Glutamatergic neuron (in vitro differentiated cells): Measurements from ENCODE around the gene CTCFL. TPM values are rescaled to one million over a fixed set of nuclear protein-coding genes. Genes with fewer than 3 reads are reported as not detected.

ENCODE experiments used
- DNase-seq: peaks from one replicate; pipeline ENCODE4 v3.0.0; 2022
- H3K27ac Mint-ChIP-seq: one replicate; pipeline ENCODE4 v1.8.0; 2020; ENCODE audit warnings: mild to moderate bottlenecking, mixed read lengths, inconsistent platforms; ENCODE audit not compliant: unreplicated experiment
- H3K27me3 Mint-ChIP-seq: one replicate; pipeline ENCODE4 v1.8.0; 2020; ENCODE audit warnings: mild to moderate bottlenecking, moderate library complexity, mixed read lengths, inconsistent platforms; ENCODE audit not compliant: unreplicated experiment
- H3K36me3 Mint-ChIP-seq: one replicate; pipeline ENCODE4 v1.8.0; 2020; ENCODE audit warnings: mild to moderate bottlenecking, mixed read lengths, inconsistent platforms; ENCODE audit not compliant: unreplicated experiment
- H3K4me1 Mint-ChIP-seq: one replicate; pipeline ENCODE4 v1.8.0; 2020; ENCODE audit warnings: mild to moderate bottlenecking, low read depth, mixed read lengths, inconsistent platforms; ENCODE audit not compliant: unreplicated experiment
- H3K4me3 Mint-ChIP-seq: one replicate; pipeline ENCODE4 v1.8.0; 2020; ENCODE audit warnings: mild to moderate bottlenecking, mixed read lengths, inconsistent platforms; ENCODE audit not compliant: unreplicated experiment
- H3K9me3 Mint-ChIP-seq: one replicate; pipeline ENCODE4 v1.8.0; 2020; ENCODE audit warnings: mild to moderate bottlenecking, moderate library complexity, mixed read lengths, inconsistent platforms; ENCODE audit not compliant: unreplicated experiment
- total RNA-seq: library from RNA; stranded (reverse); fragmentation: NEBNext Ultra II Directional; extraction: Animal tissue kit (Norgen Biotek cat#: 25700); gene quantifications from one replicate; pipeline ENCODE4 v1.2.1, GENCODE V29; 2021; ENCODE audit not compliant: unreplicated experiment
- TF ChIP-seq, protein P1 (sequence below): fragments of 200-600 bp; sonication (generic); IDR thresholded peaks from one replicate; pipeline ENCODE4 v1.5.0; 2021; ENCODE audit not compliant: partially characterized antibody, unreplicated experiment

CTCFL gene
- total RNA-seq, 1 donor from 2014 or later: not detected

DNA sequence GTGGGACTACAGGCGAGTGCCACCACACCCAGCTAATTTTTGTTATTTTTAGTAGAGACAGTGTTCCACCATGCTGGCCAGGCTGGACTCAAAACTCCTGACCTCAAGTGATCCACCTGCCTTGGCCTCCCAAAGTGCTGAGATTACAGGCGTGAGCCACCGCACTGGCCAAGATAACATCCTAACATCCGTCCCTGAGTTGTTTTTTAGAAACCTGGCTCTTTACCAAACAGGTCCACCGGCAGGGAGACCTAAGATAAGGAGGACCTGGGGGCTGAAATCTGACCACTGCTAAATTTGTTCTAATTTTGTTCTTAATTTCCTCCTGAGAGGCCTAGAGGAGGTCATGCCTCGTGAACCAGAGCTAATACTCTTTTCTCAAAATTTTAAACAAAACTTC, 20.5 kb downstream of the CTCFL start:
- Mint-ChIP-seq H3K9me3 (peaks cover 3% of the 10 kb centered on the region), H3K4me3 (no peak overlapping the region), H3K4me1 (no peaks in the 10 kb centered on the region), H3K27me3 (no peaks in the 10 kb centered on the region), H3K27ac (no peak overlapping the region), H3K36me3 (no peaks in the 10 kb centered on the region)
- TF ChIP-seq, protein P1, sequence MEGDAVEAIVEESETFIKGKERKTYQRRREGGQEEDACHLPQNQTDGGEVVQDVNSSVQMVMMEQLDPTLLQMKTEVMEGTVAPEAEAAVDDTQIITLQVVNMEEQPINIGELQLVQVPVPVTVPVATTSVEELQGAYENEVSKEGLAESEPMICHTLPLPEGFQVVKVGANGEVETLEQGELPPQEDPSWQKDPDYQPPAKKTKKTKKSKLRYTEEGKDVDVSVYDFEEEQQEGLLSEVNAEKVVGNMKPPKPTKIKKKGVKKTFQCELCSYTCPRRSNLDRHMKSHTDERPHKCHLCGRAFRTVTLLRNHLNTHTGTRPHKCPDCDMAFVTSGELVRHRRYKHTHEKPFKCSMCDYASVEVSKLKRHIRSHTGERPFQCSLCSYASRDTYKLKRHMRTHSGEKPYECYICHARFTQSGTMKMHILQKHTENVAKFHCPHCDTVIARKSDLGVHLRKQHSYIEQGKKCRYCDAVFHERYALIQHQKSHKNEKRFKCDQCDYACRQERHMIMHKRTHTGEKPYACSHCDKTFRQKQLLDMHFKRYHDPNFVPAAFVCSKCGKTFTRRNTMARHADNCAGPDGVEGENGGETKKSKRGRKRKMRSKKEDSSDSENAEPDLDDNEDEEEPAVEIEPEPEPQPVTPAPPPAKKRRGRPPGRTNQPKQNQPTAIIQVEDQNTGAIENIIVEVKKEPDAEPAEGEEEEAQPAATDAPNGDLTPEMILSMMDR: no peak
- DNase-seq: no peak

DNA sequence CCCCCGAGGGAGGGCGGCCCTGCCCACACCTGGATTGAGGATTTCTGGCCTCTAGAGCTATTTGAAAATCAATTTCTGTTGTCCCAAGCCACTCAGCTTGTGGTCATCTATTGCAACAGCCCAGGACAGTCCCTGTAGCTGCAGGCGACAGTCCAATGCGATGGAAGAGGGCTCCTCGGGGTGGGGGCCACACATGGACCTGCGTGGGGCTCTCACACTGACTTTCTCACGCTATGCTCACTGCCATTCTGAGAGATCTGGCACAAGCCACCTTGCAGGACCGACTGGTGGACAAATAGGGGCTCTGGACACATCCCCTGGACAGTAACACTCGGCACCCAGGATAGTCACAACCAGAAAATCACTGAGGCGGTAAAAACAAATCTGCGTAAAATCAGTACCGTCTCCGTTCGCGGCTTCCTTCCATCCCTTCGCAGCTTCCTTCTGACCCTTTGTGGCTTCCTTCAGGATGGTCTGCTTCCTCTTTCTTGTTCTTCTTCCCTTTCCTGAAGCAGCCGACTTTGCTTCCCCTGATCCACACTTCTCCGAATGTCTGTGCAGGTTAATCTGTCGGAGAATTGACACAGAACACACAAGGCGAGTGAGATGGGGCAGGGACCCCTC, 21.8 kb downstream of the CTCFL start:
- Mint-ChIP-seq H3K27me3 (no peaks in the 10 kb centered on the region), H3K9me3 (peaks cover 3% of the 10 kb centered on the region), H3K4me3 (no peak overlapping the region), H3K36me3 (no peaks in the 10 kb centered on the region), H3K4me1 (peaks cover 3% of the 10 kb centered on the region), H3K27ac (no peak overlapping the region)
- no peak for DNase-seq
- TF ChIP-seq, protein P1: no peak

DNA sequence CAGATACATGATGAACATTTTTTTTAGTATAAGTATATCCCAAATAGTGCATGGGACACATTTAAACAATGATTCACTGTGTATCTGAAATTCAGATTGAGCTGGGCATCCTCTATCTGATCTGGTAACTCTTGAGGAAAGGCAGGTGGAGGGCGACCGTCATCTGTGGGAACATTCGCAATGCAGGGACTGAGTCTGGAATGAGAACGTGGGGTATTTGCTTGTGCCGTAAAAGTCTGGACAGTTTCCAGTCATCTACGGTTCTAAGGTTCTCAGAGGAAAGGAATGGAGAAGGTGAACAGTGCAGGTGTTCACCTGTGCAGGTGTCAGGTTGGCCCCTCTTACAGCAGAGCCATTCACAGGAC, 22.6 kb downstream of the CTCFL start:
- H3K36me3 Mint-ChIP-seq: no peaks in the 10 kb centered on the region
- DNase-seq: no peak
- H3K9me3 Mint-ChIP-seq: peaks cover 3% of the 10 kb centered on the region
- peaks cover 3% of the 10 kb centered on the region for H3K4me1 Mint-ChIP-seq
- H3K27me3 Mint-ChIP-seq: no peaks in the 10 kb centered on the region
- no peak overlapping the region for H3K4me3 Mint-ChIP-seq
- TF ChIP-seq, protein P1: no peak
- H3K27ac Mint-ChIP-seq: no peak overlapping the region

DNA sequence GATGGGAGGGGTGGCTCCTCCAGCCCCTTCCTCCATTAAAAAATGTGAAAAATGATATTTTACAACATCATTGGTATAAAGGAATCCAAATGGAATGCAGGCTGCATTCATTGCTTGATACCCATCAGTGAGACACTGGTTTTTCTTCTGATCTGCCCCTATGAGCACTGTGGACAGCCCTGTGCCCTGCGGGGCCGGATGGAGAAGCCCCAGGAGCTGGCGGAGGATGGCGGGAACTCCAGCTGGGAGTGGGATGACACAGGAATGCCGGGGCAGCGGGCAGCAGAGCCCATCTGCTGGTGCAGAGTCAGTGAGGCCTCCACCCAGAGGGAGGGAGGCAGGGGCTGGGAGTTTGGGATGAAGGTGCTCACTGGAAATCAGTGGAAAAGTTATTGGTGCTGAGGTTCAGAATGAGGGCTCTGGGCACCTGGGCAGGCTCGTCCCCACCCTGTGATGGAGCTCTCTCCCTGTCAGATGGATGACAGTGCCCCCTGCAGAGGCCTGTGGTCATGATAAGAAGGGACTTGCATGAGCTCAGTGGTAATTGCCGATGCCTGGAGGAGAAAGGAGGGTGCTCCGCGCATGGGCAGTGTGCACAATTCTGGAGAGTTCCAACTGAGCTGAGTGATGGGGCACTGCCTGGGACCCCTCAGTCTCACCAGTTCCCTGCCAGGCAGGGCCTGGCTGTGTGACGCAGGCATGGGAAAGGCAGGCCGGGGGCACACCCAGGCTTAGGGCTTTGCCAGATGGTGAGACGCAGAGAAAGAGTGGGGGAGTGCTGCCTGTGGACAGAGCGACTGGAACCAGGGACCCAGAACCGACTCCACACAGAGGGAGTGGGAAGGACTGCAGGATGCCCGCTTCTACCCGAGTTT, 23.2 kb downstream of the CTCFL start:
- H3K4me3 Mint-ChIP-seq: no peak overlapping the region
- H3K27ac Mint-ChIP-seq: no peak overlapping the region
- no peaks in the 10 kb centered on the region for H3K27me3 Mint-ChIP-seq
- peaks cover 3% of the 10 kb centered on the region for H3K9me3 Mint-ChIP-seq
- no peaks in the 10 kb centered on the region for H3K36me3 Mint-ChIP-seq
- no peak for DNase-seq
- TF ChIP-seq, protein P1: no peak
- H3K4me1 Mint-ChIP-seq: peaks cover 3% of the 10 kb centered on the region

DNA sequence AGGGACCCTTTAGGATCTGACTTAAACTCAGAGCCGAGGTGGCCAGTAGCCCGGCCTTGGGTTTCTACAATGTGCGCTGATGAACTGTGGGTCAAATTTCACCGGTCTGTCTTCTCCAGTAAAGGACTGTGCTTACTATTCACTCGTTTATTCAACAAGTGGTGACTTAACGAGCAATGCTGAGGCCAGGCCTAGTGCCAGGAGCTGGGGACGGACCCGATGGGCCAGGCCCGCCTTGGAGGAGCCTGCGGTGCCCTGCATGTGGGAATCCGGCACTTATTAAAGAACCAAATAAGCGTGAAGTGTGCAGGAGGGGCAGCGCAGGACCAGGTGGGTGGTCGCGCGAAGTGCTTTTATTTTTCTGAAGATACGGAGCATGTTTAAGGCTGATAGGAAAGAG, 24.0 kb downstream of the CTCFL start:
- DNase-seq: no peak
- H3K27me3 Mint-ChIP-seq: no peaks in the 10 kb centered on the region
- no peaks in the 10 kb centered on the region for H3K36me3 Mint-ChIP-seq
- peaks cover 3% of the 10 kb centered on the region for H3K9me3 Mint-ChIP-seq
- H3K4me1 Mint-ChIP-seq: peaks cover 3% of the 10 kb centered on the region
- no peak overlapping the region for H3K4me3 Mint-ChIP-seq
- H3K27ac Mint-ChIP-seq: no peak overlapping the region
- TF ChIP-seq, protein P1: no peak
